ENCODE data around the gene OR5D14. TPM values are rescaled to one million over a fixed set of nuclear protein-coding genes. Genes with fewer than 3 reads are reported as not detected.

OR5D14 gene
- not detected in 5 replicates for total RNA-seq (2022; extraction: Qiagen RNA extraction)

DNA sequence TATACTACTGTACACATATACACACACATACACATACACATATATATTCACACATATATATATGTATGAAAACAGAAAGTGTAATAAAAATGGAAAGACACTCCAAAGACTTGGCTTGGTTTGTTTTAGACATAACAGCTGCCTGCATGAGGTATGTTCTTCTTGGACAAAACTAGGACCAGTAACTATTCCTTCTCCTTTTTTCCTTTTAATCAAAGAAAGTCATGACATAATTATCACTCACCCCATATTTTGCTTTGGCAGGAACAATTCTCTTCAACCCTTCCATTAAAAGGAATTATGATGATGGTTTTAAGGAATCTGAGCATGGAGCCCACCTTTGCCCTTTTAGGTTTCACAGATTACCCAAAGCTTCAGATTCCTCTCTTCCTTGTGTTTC, at the start of gene OR5D14:
Gene OR5D14, plus strand, starts transcription at position 301 of the 400 bp plus-strand sequence. Its CDS starts 0 bp downstream, at position 301.

GRCh38 chr11:55773138-55773537, 22.2 kb upstream of the OR5D14 start, which contains the start of gene OR5D13:
Gene OR5D13, plus strand, starts transcription at chr11:55773438. Its CDS starts 0 bp downstream, at chr11:55773438.

GRCh38 chr11:55811067-55811466, 15.7 kb downstream of the OR5D14 start, which contains the start of gene OR5L1:
Gene OR5L1, plus strand, starts transcription at chr11:55811367. Its CDS starts 100 bp downstream, at chr11:55811467.

DNA sequence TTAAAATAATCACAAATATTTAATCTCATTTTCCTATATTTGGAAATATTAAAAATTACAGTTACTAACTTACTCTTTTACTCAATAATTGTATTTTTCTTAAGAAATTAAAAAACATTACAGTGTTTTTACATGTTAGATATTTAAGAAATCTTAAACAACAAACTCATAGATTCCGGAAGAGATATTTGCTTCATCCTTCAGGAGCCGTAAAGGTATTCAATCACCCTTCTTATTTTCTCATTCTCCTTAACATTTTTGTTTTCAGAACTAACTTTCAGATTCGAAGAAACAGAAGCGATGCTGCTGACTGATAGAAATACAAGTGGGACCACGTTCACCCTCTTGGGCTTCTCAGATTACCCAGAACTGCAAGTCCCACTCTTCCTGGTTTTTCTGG, 24.0 kb downstream of the OR5D14 start, which contains the start of gene OR5D18:
Gene OR5D18, plus strand, starts transcription at position 301 of the 400 bp plus-strand sequence. Its CDS starts 0 bp downstream, at position 301.

GRCh38 chr11:55826919-55827318, 31.6 kb downstream of the OR5D14 start, which contains the start of gene OR5L2:
Gene OR5L2, plus strand, starts transcription at chr11:55827219. Its CDS starts 0 bp downstream, at chr11:55827219.

DNA sequence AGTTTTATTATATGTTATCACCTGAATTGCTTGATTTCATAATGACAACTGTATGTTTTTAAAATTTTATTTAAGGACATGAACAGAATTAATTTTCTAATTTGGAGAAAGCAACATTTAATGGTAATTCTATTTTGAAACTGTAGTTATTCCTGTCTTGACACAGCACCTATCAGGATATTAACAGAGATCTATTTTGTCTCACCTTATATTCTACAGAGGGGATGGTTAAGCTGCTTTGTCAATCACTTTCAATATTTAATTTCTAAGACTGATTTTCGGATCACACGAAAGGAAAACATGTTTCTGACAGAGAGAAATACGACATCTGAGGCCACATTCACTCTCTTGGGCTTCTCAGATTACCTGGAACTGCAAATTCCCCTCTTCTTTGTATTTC, 43.1 kb downstream of the OR5D14 start, which contains the start of gene OR5D16:
Gene OR5D16, plus strand, starts transcription at position 301 of the 400 bp plus-strand sequence. Its CDS starts 0 bp downstream, at position 301.

Other genes starting within 250 kb of the OR5D14 start
- gene OR4C15, start 241.1 kb upstream of the OR5D14 start, total RNA-seq (2022; extraction: Qiagen RNA extraction), result not detected in 5 replicates
- gene OR4C16, start 223.4 kb upstream of the OR5D14 start, total RNA-seq (2022; extraction: Qiagen RNA extraction), result not detected in 5 replicates
- not detected in 5 replicates for gene OR4C11, start 187.9 kb upstream of the OR5D14 start, total RNA-seq (2022; extraction: Qiagen RNA extraction)
- not detected in 5 replicates for gene OR4P4, start 160.4 kb upstream of the OR5D14 start, total RNA-seq (2022; extraction: Qiagen RNA extraction)
- not detected in 5 replicates for gene OR4S2, start 147.2 kb upstream of the OR5D14 start, total RNA-seq (2022; extraction: Qiagen RNA extraction)
- gene OR4C6, start 133.4 kb upstream of the OR5D14 start, total RNA-seq (2022; extraction: Qiagen RNA extraction), result not detected in 5 replicates
- gene OR5D13, start 22.1 kb upstream of the OR5D14 start, total RNA-seq (2022; extraction: Qiagen RNA extraction), result not detected in 5 replicates
- gene OR5L1, start 15.8 kb downstream of the OR5D14 start, total RNA-seq (2022; extraction: Qiagen RNA extraction), result not detected in 5 replicates
- not detected in 5 replicates for gene OR5D18, start 24.1 kb downstream of the OR5D14 start, total RNA-seq (2022; extraction: Qiagen RNA extraction)
- not detected in 5 replicates for gene OR5L2, start 31.7 kb downstream of the OR5D14 start, total RNA-seq (2022; extraction: Qiagen RNA extraction)
- not detected in 5 replicates for gene OR5D16, start 43.2 kb downstream of the OR5D14 start, total RNA-seq (2022; extraction: Qiagen RNA extraction)
- not detected in 5 replicates for gene TRIM51, start 87.7 kb downstream of the OR5D14 start, total RNA-seq (2022; extraction: Qiagen RNA extraction)
- not detected in 5 replicates for gene OR5W2, start 119.0 kb downstream of the OR5D14 start, total RNA-seq (2022; extraction: Qiagen RNA extraction)
- not detected in 5 replicates for gene OR5I1, start 140.8 kb downstream of the OR5D14 start, total RNA-seq (2022; extraction: Qiagen RNA extraction)
- gene OR10AG1, start 174.4 kb downstream of the OR5D14 start, total RNA-seq (2022; extraction: Qiagen RNA extraction), result not detected in 5 replicates
- gene OR5F1, start 199.1 kb downstream of the OR5D14 start, total RNA-seq (2022; extraction: Qiagen RNA extraction), result not detected in 5 replicates
- gene OR5AS1, start 232.1 kb downstream of the OR5D14 start, total RNA-seq (2022; extraction: Qiagen RNA extraction), result not detected in 5 replicates

Measured in A549 treated with AZD2906 at 1 μM for 4 hours (cell line).